ENCODE results near the gene BNIP5. TPM values are rescaled to one million over a fixed set of nuclear protein-coding genes. Genes with fewer than 3 reads are reported as not detected.

BNIP5 gene
- total RNA-seq, 2 donors from 2014 or later: not detected

- Histone ChIP-seq H3K9me3 (ENCODE audit: control insufficient read depth, low read length) (no peaks in the 10 kb centered on the region), H3K27ac (ENCODE audit: low read depth, low read length) (no peak overlapping the region), H3K27me3 (ENCODE audit: control insufficient read depth, insufficient read depth, low read length, poor library complexity, severe bottlenecking) (no peaks in the 10 kb centered on the region), H3K36me3 (ENCODE audit: control insufficient read depth, insufficient read depth, low read length) (no peaks in the 10 kb centered on the region), H3K4me1 (ENCODE audit: control insufficient read depth, insufficient read depth, low read length) (peaks cover 4% of the 10 kb centered on the region), H3K4me3 (ENCODE audit: low read length) (no peak overlapping the region), H3K9ac (ENCODE audit: extremely low read depth, low read length, poor library complexity, severe bottlenecking) (no peak overlapping the region)
- Mint-ChIP-seq H3K4me1 (peaks cover 17% of the 10 kb centered on the region), H3K36me3 (ENCODE audit: low read depth) (no peaks in the 10 kb centered on the region), H3K27me3 (ENCODE audit: insufficient read depth) (peaks cover 2% of the 10 kb centered on the region), H3K27ac (no peak overlapping the region), H3K9me3 (no peaks in the 10 kb centered on the region), H3K4me3 (no peak overlapping the region)
- WGBS, 2 experiments (ENCODE audit: insufficient coverage in 1 of 2, insufficient read length in 1 of 2): 88% methylated on average over 1 of the region's 4 CpGs; no CpG with 5 or more reads in 1 of the 2 experiments
- no peak for DNase-seq
- no peak for TF ChIP-seq CTCF (conservative IDR thresholded peaks at IDR 0.05)
Observed at GRCh38 chr6:36298027-36298426, 38.7 kb downstream of the BNIP5 start.

- Histone ChIP-seq H3K9me3 (ENCODE audit: control insufficient read depth, low read length) (no peaks in the 10 kb centered on the region), H3K4me1 (ENCODE audit: control insufficient read depth, insufficient read depth, low read length) (peaks cover 4% of the 10 kb centered on the region), H3K27me3 (ENCODE audit: control insufficient read depth, insufficient read depth, low read length, poor library complexity, severe bottlenecking) (no peaks in the 10 kb centered on the region), H3K9ac (ENCODE audit: extremely low read depth, low read length, poor library complexity, severe bottlenecking) (no peak overlapping the region), H3K36me3 (ENCODE audit: control insufficient read depth, insufficient read depth, low read length) (no peaks in the 10 kb centered on the region), H3K4me3 (ENCODE audit: low read length) (no peak overlapping the region), H3K27ac (ENCODE audit: low read depth, low read length) (no peak overlapping the region)
- H3K9me3 Mint-ChIP-seq: no peaks in the 10 kb centered on the region
- H3K4me3 Mint-ChIP-seq: no peak overlapping the region
- peak; percentile 31 for DNase-seq
- H3K27ac Mint-ChIP-seq: no peak overlapping the region
- WGBS, 2 experiments (ENCODE audit: insufficient coverage in 1 of 2, insufficient read length in 1 of 2): 97 to 100% methylated on average over 1 to 7 of the region's 7 CpGs
- peaks cover 14% of the 10 kb centered on the region for H3K4me1 Mint-ChIP-seq
- no peak for TF ChIP-seq CTCF (conservative IDR thresholded peaks at IDR 0.05)
- H3K36me3 Mint-ChIP-seq (ENCODE audit: low read depth): no peaks in the 10 kb centered on the region
- peaks cover 2% of the 10 kb centered on the region for H3K27me3 Mint-ChIP-seq (ENCODE audit: insufficient read depth)
Observed at GRCh38 chr6:36297511-36297910, 39.2 kb downstream of the BNIP5 start.

- Mint-ChIP-seq H3K27ac (no peak overlapping the region), H3K4me3 (no peak overlapping the region), H3K27me3 (ENCODE audit: insufficient read depth) (peaks cover under 1% of the 10 kb centered on the region), H3K9me3 (no peaks in the 10 kb centered on the region), H3K4me1 (peaks cover 11% of the 10 kb centered on the region), H3K36me3 (ENCODE audit: low read depth) (no peaks in the 10 kb centered on the region)
- H3K27me3 ChIP-seq (ENCODE audit: control insufficient read depth, insufficient read depth, low read length, poor library complexity, severe bottlenecking): no peaks in the 10 kb centered on the region
- WGBS, 2 experiments (ENCODE audit: insufficient coverage in 1 of 2, insufficient read length in 1 of 2): 93% methylated on average over 4 to 6 of the region's 6 CpGs
- H3K4me3 ChIP-seq (ENCODE audit: low read length): no peak overlapping the region
- H3K9ac ChIP-seq (ENCODE audit: extremely low read depth, low read length, poor library complexity, severe bottlenecking): no peak overlapping the region
- H3K36me3 ChIP-seq (ENCODE audit: control insufficient read depth, insufficient read depth, low read length): no peaks in the 10 kb centered on the region
- TF ChIP-seq CTCF (conservative IDR thresholded peaks at IDR 0.05): no peak
- H3K27ac ChIP-seq (ENCODE audit: low read depth, low read length): no peak overlapping the region
- H3K9me3 ChIP-seq (ENCODE audit: control insufficient read depth, low read length): no peaks in the 10 kb centered on the region
- DNase-seq: peak; percentile 20
- H3K4me1 ChIP-seq (ENCODE audit: control insufficient read depth, insufficient read depth, low read length): peaks cover 4% of the 10 kb centered on the region
Observed at GRCh38 chr6:36297051-36297450, 39.6 kb downstream of the BNIP5 start.

Measured in endodermal cell (in vitro differentiated cells).